HepG2 (cell line): Measurements from ENCODE around the gene XPO1. TPM values are rescaled to one million over a fixed set of nuclear protein-coding genes. Genes with fewer than 3 reads are reported as not detected.

Experiments
- ATF7 ChIP-seq, 2 experiments: fragments of 450-650 bp in 1 of 2; sonication (generic) in 1 of 2; formaldehyde crosslinking in 1 of 2; IDR thresholded peaks; 2 replicates each; pipeline versions ENCODE4 v1.4.0 to v1.6.1; 2016 to 2020; ENCODE audit warnings: antibody characterized with exemption in 1 of 2, mild to moderate bottlenecking in 1 of 2, missing genetic modification reagents in 1 of 2
- CCAR2 ChIP-seq: fragments of 200-400 bp; formaldehyde crosslinking; optimal IDR thresholded peaks from 2 replicates; pipeline ENCODE3; 2018; ENCODE audit warnings: low read depth, mild to moderate bottlenecking, low read length, moderate library complexity
- CCDC6 ChIP-seq: sonication (generic); formaldehyde crosslinking; IDR thresholded peaks from 2 replicates; pipeline ENCODE4 v1.8.1; 2022; ENCODE audit warnings: mild to moderate bottlenecking, missing genetic modification reagents, moderate library complexity
- FIP1L1 ChIP-seq: fragments of 200-400 bp; formaldehyde crosslinking; IDR thresholded peaks from 2 replicates; pipeline ENCODE4 v1.6.1; 2018; ENCODE audit warnings: low read depth, mild to moderate bottlenecking, low read length, moderate library complexity, borderline replicate concordance; ENCODE audit not compliant: insufficient read depth
- FOXK1 ChIP-seq: sonication (generic); formaldehyde crosslinking; IDR thresholded peaks from 2 replicates; pipeline ENCODE4 v1.4.0; 2020; ENCODE audit warnings: low read depth, missing genetic modification reagents, borderline replicate concordance
- GMEB1 ChIP-seq: sonication (generic); formaldehyde crosslinking; IDR thresholded peaks from 2 replicates; pipeline ENCODE4 v1.5.1; 2020; ENCODE audit warnings: missing genetic modification reagents, mild to moderate bottlenecking, borderline replicate concordance
- HNRNPH1 ChIP-seq: fragments of 200-400 bp; formaldehyde crosslinking; optimal IDR thresholded peaks from 2 replicates; pipeline ENCODE3; 2017; ENCODE audit warnings: mild to moderate bottlenecking, low read depth, low read length
- NPAS2 ChIP-seq: sonication (generic); formaldehyde crosslinking; IDR thresholded peaks from 2 replicates; pipeline ENCODE4 v1.8.0; 2022; ENCODE audit warnings: mild to moderate bottlenecking, missing genetic modification reagents, borderline replicate concordance
- STAT5B ChIP-seq: sonication (generic); formaldehyde crosslinking; IDR thresholded peaks from 2 replicates; pipeline ENCODE4 v1.4.0; 2020; ENCODE audit warnings: missing genetic modification reagents
- ZBTB10 ChIP-seq: sonication (generic); formaldehyde crosslinking; IDR thresholded peaks from 2 replicates; pipeline ENCODE4 v1.4.0; 2020; ENCODE audit warnings: missing genetic modification reagents, borderline replicate concordance
- ZNF674 ChIP-seq: sonication (generic); formaldehyde crosslinking; IDR thresholded peaks from 2 replicates; pipeline ENCODE4 v1.5.0; 2020; ENCODE audit warnings: low read depth, mild to moderate bottlenecking, missing genetic modification reagents
- polyA plus RNA-seq, 8 experiments: library from polyadenylated mRNA; depleted of rRNA in 3 of 8; stranded (reverse) in 7 of 8; unstranded in 1 of 8; fragments of >200 nt; fragmentation: Illumina TruSeq in 4 of 8; extraction: Trizol in 4 of 8; gene quantifications; 2 replicates each; pipeline versions ENCODE4 v1.2.1 to v1.2.3, GENCODE V29; 2011 to 2016; ENCODE audit warnings: low read depth in 4 of 8, missing spikeins in 1 of 8, mixed read lengths in 1 of 8; ENCODE audit not compliant: insufficient read depth in 1 of 8
- total RNA-seq, 5 experiments: library from RNA; depleted of rRNA; stranded (reverse); fragments of >200 nt; fragmentation: Illumina TruSeq; extraction: Trizol; gene quantifications; 2 replicates each; pipeline ENCODE4 v1.2.3, GENCODE V29; 2016; ENCODE audit warnings: low read depth in 1 of 5
- TF ChIP-seq, protein P1 (sequence below): sonication (generic); formaldehyde crosslinking; IDR thresholded peaks from 2 replicates; pipeline ENCODE4 v1.4.0; 2020; ENCODE audit warnings: mild to moderate bottlenecking, missing genetic modification reagents
- TF ChIP-seq, protein P2 (sequence below): IDR thresholded peaks from 2 replicates; pipeline ENCODE4 v1.6.1; 2016; ENCODE audit warnings: mild to moderate bottlenecking, missing biosample characterization, missing genetic modification reagents
- TF ChIP-seq, protein P3 (sequence below): sonication (generic); formaldehyde crosslinking; IDR thresholded peaks from 2 replicates; pipeline ENCODE4 v1.4.0; 2020; ENCODE audit warnings: missing genetic modification reagents

The XPO1 gene
- total and polyA plus RNA-seq, 2 of the 13 experiments (the other 11 are each of a cell fraction or from before 2014, with no cell fraction given): 67.4 to 212 TPM

DNA sequence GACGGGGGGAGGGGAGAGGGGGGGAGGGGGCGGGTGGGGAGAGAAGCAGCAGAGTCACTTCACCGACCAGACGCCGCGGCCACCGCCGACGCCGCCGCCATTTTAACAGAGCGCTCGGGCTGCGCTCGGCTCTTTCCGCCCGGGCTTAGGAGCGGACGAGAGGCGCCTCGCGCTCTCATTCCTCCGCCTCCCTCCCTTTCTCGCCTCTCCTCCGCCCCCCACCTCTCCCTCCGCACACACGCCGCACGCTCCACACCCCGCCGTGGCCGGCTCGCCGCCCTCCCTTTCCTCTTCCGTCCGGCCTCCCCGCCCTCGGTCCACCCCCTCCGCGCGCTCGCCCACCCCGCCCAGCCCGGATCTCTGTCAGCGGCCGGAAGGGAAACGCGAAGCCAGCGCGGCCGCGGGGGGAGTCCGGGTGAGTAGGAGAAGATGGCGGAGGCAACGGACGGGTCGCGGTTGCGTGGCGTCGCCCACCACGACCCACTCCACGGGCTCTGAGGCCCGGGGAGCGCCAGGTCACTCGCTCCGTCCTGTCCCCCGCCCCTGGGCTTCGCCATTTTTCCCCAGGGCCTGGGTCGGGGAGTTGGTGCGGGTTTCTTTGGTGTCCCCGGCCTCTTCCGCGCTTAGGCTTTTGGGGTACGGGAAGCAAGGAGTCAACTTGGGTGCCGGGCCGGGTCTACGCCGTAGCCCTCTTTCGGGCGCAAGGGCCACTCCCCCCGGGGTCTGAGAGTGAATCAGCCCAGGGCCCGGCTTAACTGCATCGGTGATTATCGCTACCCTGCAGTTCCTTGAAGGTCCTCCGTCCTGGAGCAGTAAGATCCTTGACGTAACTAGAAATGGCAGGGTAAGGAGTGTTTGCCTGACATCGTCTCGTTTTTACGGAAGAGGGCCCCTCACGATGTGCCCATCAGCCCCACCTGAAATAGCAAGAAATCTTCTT, 66.9 kb downstream of the XPO1 start, which contains the start of gene USP34 (continued):
- TF ChIP-seq ZNF674 (CRISPR knock-in tag) (peak; percentile 78; the same call in 1 of the 2 replicates), ZBTB10 (CRISPR knock-in tag) (peak; percentile 92; the same call in 1 of the 2 replicates), CCDC6 (CRISPR knock-in tag) (peak; percentile 90), NPAS2 (no peak), STAT5B (CRISPR knock-in tag) (no peak), HNRNPH1 (no peak), GMEB1 (CRISPR knock-in tag) (peak; percentile 72), ATF7 (IDR thresholded peaks at IDR 0.05) (no peak), ATF7 (CRISPR knock-in tag; IDR thresholded peaks at IDR 0.05) (no peak), CCAR2 (no peak), FIP1L1 (peak; percentile 67; the same call in 1 of the 2 replicates), FOXK1 (CRISPR knock-in tag) (peak; percentile 27; the same call in 1 of the 2 replicates)
- TF ChIP-seq, protein P1, sequence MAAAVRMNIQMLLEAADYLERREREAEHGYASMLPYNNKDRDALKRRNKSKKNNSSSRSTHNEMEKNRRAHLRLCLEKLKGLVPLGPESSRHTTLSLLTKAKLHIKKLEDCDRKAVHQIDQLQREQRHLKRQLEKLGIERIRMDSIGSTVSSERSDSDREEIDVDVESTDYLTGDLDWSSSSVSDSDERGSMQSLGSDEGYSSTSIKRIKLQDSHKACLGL (CRISPR knock-in tag): no peak
- TF ChIP-seq, protein P2, sequence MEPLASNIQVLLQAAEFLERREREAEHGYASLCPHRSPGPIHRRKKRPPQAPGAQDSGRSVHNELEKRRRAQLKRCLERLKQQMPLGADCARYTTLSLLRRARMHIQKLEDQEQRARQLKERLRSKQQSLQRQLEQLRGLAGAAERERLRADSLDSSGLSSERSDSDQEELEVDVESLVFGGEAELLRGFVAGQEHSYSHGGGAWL (CRISPR knock-in tag): peak; percentile 85
- TF ChIP-seq, protein P3, sequence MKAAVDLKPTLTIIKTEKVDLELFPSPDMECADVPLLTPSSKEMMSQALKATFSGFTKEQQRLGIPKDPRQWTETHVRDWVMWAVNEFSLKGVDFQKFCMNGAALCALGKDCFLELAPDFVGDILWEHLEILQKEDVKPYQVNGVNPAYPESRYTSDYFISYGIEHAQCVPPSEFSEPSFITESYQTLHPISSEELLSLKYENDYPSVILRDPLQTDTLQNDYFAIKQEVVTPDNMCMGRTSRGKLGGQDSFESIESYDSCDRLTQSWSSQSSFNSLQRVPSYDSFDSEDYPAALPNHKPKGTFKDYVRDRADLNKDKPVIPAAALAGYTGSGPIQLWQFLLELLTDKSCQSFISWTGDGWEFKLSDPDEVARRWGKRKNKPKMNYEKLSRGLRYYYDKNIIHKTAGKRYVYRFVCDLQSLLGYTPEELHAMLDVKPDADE (CRISPR knock-in tag): peak; percentile 13; the same call in 1 of the 2 replicates
